Liver (tissue), 3 donors: Measurements from ENCODE around the gene SORCS2.

ENCODE experiments used
- ATF3 ChIP-seq: IDR thresholded peaks from 2 replicates; pipeline ENCODE4 v1.6.1; 2016; ENCODE audit warnings: antibody characterized with exemption
- CTCF ChIP-seq: fragments of 150-350 bp; IDR thresholded peaks from 2 replicates; pipeline ENCODE4 v1.5.1; 2017; ENCODE audit warnings: improper control_type of control experiment, low read depth, low read length; ENCODE audit not compliant: missing input control
- EGR1 ChIP-seq, 2 donors: IDR thresholded peaks; 2 replicates each; pipeline ENCODE4 v1.6.1; 2016 to 2018; ENCODE audit warnings: antibody characterized with exemption in 2 of 2, low read depth in 2 of 2
- FOXA1 ChIP-seq: IDR thresholded peaks from 2 replicates; pipeline ENCODE4 v1.6.1; 2016; ENCODE audit warnings: antibody characterized with exemption
- GABPA ChIP-seq, 2 donors: IDR thresholded peaks in 1 of 2; conservative IDR thresholded peaks in 1 of 2; 2 replicates each; pipeline ENCODE4 v1.6.1; 2016; ENCODE audit warnings: antibody characterized with exemption in 2 of 2, mild to moderate bottlenecking in 1 of 2, moderate library complexity in 1 of 2
- HNF4G ChIP-seq: IDR thresholded peaks from 2 replicates; pipeline ENCODE4 v1.6.1; 2016; ENCODE audit warnings: antibody characterized with exemption
- JUND ChIP-seq, 2 donors: IDR thresholded peaks; 2 replicates each; pipeline ENCODE4 v1.6.1; 2016; ENCODE audit warnings: antibody characterized with exemption in 2 of 2
- NR2F2 ChIP-seq: IDR thresholded peaks from 2 replicates; pipeline ENCODE4 v1.6.1; 2016; ENCODE audit warnings: antibody characterized with exemption
- RAD21 ChIP-seq, 2 donors: IDR thresholded peaks; 2 replicates each; pipeline ENCODE4 v1.6.1; 2016; ENCODE audit warnings: antibody characterized with exemption in 2 of 2, mild to moderate bottlenecking in 2 of 2
- REST ChIP-seq: IDR thresholded peaks from 2 replicates; pipeline ENCODE4 v1.6.1; 2016; ENCODE audit warnings: antibody characterized with exemption, mild to moderate bottlenecking
- SP1 ChIP-seq: IDR thresholded peaks from 2 replicates; pipeline ENCODE4 v1.6.1; 2018; ENCODE audit warnings: antibody characterized with exemption, mild to moderate bottlenecking
- TAF1 ChIP-seq: conservative IDR thresholded peaks from 2 replicates; pipeline ENCODE4 v1.6.1; 2016; ENCODE audit warnings: antibody characterized with exemption, mild to moderate bottlenecking
- YY1 ChIP-seq: IDR thresholded peaks from 2 replicates; pipeline ENCODE4 v1.6.1; 2016; ENCODE audit warnings: antibody characterized with exemption, mild to moderate bottlenecking
- ZBTB33 ChIP-seq: IDR thresholded peaks from 2 replicates; pipeline ENCODE4 v1.6.1; 2016; ENCODE audit warnings: antibody characterized with exemption
- donor health status: healthy.
- donor health status: healthy.

- TF ChIP-seq CTCF (no peak), TAF1 (no peak), GABPA (IDR thresholded peaks at IDR 0.05 in 1 of 2, conservative IDR thresholded peaks at IDR 0.05 in 1 of 2) (no peak), RAD21 (IDR thresholded peaks at IDR 0.05) (no peak), REST (no peak), JUND (IDR thresholded peaks at IDR 0.05) (no peak), FOXA1 (no peak), NR2F2 (no peak), HNF4G (no peak), ZBTB33 (no peak), EGR1 (IDR thresholded peaks at IDR 0.05; ENCODE audit: low read depth in 2 of 2) (no peak), ATF3 (no peak), YY1 (no peak), SP1 (no peak)
Observed at GRCh38 chr4:7666011-7666410, 473.7 kb downstream of the SORCS2 start.
